Measurements from ENCODE around the gene EXOC4.

The EXOC4 gene

GRCh38 chr7:133593561-133593960, 340.7 kb downstream of the EXOC4 start:
- Histone ChIP-seq H3K23ac (ENCODE audit: low read depth, low read length, poor library complexity) (no peak overlapping the region), H2BK15ac (ENCODE audit: low read length) (no peak overlapping the region), H2BK120ac (ENCODE audit: low read depth, low read length) (no peak overlapping the region), H3K4ac (ENCODE audit: low read length) (no peak overlapping the region), H2BK5ac (ENCODE audit: low read length) (no peak overlapping the region), H3K4me3 (ENCODE audit: low read length in 2 of 2) (no peak overlapping the region), H2AFZ (ENCODE audit: low read length) (no peak overlapping the region), H3K4me1 (ENCODE audit: control insufficient read depth in 2 of 2, insufficient read depth in 1 of 2, low read depth in 1 of 2, low read length in 2 of 2) (no peaks in the 10 kb centered on the region), H3K9me3 (replicated peaks in 1 of 2; ENCODE audit: control insufficient read depth in 2 of 2, insufficient read depth in 1 of 2, low read depth in 1 of 2, low read length in 2 of 2) (no peaks in the 10 kb centered on the region), H2AK5ac (ENCODE audit: low read depth, low read length) (no peak overlapping the region), H3K9ac (ENCODE audit: low read depth, low read length, poor library complexity) (no peak overlapping the region), H3K79me1 (ENCODE audit: low read depth, low read length) (no peaks in the 10 kb centered on the region), H4K91ac (ENCODE audit: low read depth, low read length, poor library complexity) (no peak overlapping the region), H3K4me2 (ENCODE audit: insufficient read depth, low read length, poor library complexity, severe bottlenecking) (no peak overlapping the region), H3K18ac (ENCODE audit: low read length) (no peak overlapping the region), H4K8ac (ENCODE audit: low read depth, low read length) (no peak overlapping the region), H3K14ac (ENCODE audit: low read length) (no peak overlapping the region), H3K27me3 (ENCODE audit: control insufficient read depth in 3 of 3, insufficient read depth in 3 of 3, low read depth in 1 of 3, low read length in 3 of 3) (no peaks in the 10 kb centered on the region), H3K27ac (replicated peaks; ENCODE audit: low read length) (no peak overlapping the region), H3K36me3 (replicated peaks in 1 of 2; ENCODE audit: control insufficient read depth in 2 of 2, insufficient read depth in 2 of 2, low read length in 2 of 2) (no peaks in the 10 kb centered on the region), H2BK12ac (ENCODE audit: low read length) (no peak overlapping the region)
- no peak for DNase-seq (ENCODE audit: low spot score)

- no peaks in the 10 kb centered on the region for H3K27me3 ChIP-seq (ENCODE audit: control insufficient read depth in 3 of 3, insufficient read depth in 3 of 3, low read depth in 1 of 3, low read length in 3 of 3)
- no peak overlapping the region for H2BK12ac ChIP-seq (ENCODE audit: low read length)
- H2BK15ac ChIP-seq (ENCODE audit: low read length) = no peak overlapping the region
- H2BK5ac ChIP-seq (ENCODE audit: low read length) = no peak overlapping the region
- H4K91ac ChIP-seq (ENCODE audit: low read depth, low read length, poor library complexity) = no peak overlapping the region
- H4K8ac ChIP-seq (ENCODE audit: low read depth, low read length) = no peak overlapping the region
- H3K14ac ChIP-seq (ENCODE audit: low read length) = no peak overlapping the region
- no peak overlapping the region for H2BK120ac ChIP-seq (ENCODE audit: low read depth, low read length)
- H3K4ac ChIP-seq (ENCODE audit: low read length) = no peak overlapping the region
- no peak overlapping the region for H3K23ac ChIP-seq (ENCODE audit: low read depth, low read length, poor library complexity)
- DNase-seq (ENCODE audit: low spot score) = no peak
- WGBS, 2 donors (ENCODE audit: extremely low coverage in 2 of 2, insufficient read length in 2 of 2, insufficient replicate concordance in 1 of 2) = no CpG with 5 or more reads among the region's 2 CpGs
- no peak overlapping the region for H3K18ac ChIP-seq (ENCODE audit: low read length)
- no peak overlapping the region for H3K4me3 ChIP-seq (ENCODE audit: low read length in 2 of 2)
- H2AK5ac ChIP-seq (ENCODE audit: low read depth, low read length) = no peak overlapping the region
- no peaks in the 10 kb centered on the region for H3K36me3 ChIP-seq (replicated peaks in 1 of 2; ENCODE audit: control insufficient read depth in 2 of 2, insufficient read depth in 2 of 2, low read length in 2 of 2)
- H3K4me1 ChIP-seq (ENCODE audit: control insufficient read depth in 2 of 2, insufficient read depth in 1 of 2, low read depth in 1 of 2, low read length in 2 of 2) = no peaks in the 10 kb centered on the region
- H3K9me3 ChIP-seq (replicated peaks in 1 of 2; ENCODE audit: control insufficient read depth in 2 of 2, insufficient read depth in 1 of 2, low read depth in 1 of 2, low read length in 2 of 2) = no peaks in the 10 kb centered on the region
- no peak overlapping the region for H3K4me2 ChIP-seq (ENCODE audit: insufficient read depth, low read length, poor library complexity, severe bottlenecking)
- H3K27ac ChIP-seq (replicated peaks; ENCODE audit: low read length) = no peak overlapping the region
- H3K79me1 ChIP-seq (ENCODE audit: low read depth, low read length) = no peaks in the 10 kb centered on the region
- H2AFZ ChIP-seq (ENCODE audit: low read length) = no peak overlapping the region
- H3K9ac ChIP-seq (ENCODE audit: low read depth, low read length, poor library complexity) = no peak overlapping the region
Observed at GRCh38 chr7:133601617-133602016, 348.7 kb downstream of the EXOC4 start.

- H2AFZ ChIP-seq (ENCODE audit: low read length) = no peak overlapping the region
- no peak overlapping the region for H3K4me3 ChIP-seq (ENCODE audit: low read length in 2 of 2)
- no peak overlapping the region for H2BK5ac ChIP-seq (ENCODE audit: low read length)
- H3K18ac ChIP-seq (ENCODE audit: low read length) = no peak overlapping the region
- no peaks in the 10 kb centered on the region for H3K79me1 ChIP-seq (ENCODE audit: low read depth, low read length)
- H3K27ac ChIP-seq (replicated peaks; ENCODE audit: low read length) = no peak overlapping the region
- no peak overlapping the region for H3K9ac ChIP-seq (ENCODE audit: low read depth, low read length, poor library complexity)
- no peak overlapping the region for H2BK15ac ChIP-seq (ENCODE audit: low read length)
- no peaks in the 10 kb centered on the region for H3K36me3 ChIP-seq (replicated peaks in 1 of 2; ENCODE audit: control insufficient read depth in 2 of 2, insufficient read depth in 2 of 2, low read length in 2 of 2)
- no peak overlapping the region for H2AK5ac ChIP-seq (ENCODE audit: low read depth, low read length)
- H3K14ac ChIP-seq (ENCODE audit: low read length) = no peak overlapping the region
- H4K91ac ChIP-seq (ENCODE audit: low read depth, low read length, poor library complexity) = no peak overlapping the region
- no peak overlapping the region for H3K23ac ChIP-seq (ENCODE audit: low read depth, low read length, poor library complexity)
- no peaks in the 10 kb centered on the region for H3K9me3 ChIP-seq (replicated peaks in 1 of 2; ENCODE audit: control insufficient read depth in 2 of 2, insufficient read depth in 1 of 2, low read depth in 1 of 2, low read length in 2 of 2)
- no peak overlapping the region for H2BK12ac ChIP-seq (ENCODE audit: low read length)
- no peak overlapping the region for H4K8ac ChIP-seq (ENCODE audit: low read depth, low read length)
- H3K4me2 ChIP-seq (ENCODE audit: insufficient read depth, low read length, poor library complexity, severe bottlenecking) = no peak overlapping the region
- H3K4ac ChIP-seq (ENCODE audit: low read length) = no peak overlapping the region
- H3K27me3 ChIP-seq (ENCODE audit: control insufficient read depth in 3 of 3, insufficient read depth in 3 of 3, low read depth in 1 of 3, low read length in 3 of 3) = no peaks in the 10 kb centered on the region
- WGBS, 2 donors (ENCODE audit: extremely low coverage in 2 of 2, insufficient read length in 2 of 2, insufficient replicate concordance in 1 of 2) = no CpG with 5 or more reads among the region's 4 CpGs
- H3K4me1 ChIP-seq (ENCODE audit: control insufficient read depth in 2 of 2, insufficient read depth in 1 of 2, low read depth in 1 of 2, low read length in 2 of 2) = no peaks in the 10 kb centered on the region
- DNase-seq (ENCODE audit: low spot score) = no peak
- H2BK120ac ChIP-seq (ENCODE audit: low read depth, low read length) = no peak overlapping the region
Observed at GRCh38 chr7:133602291-133602690, 349.4 kb downstream of the EXOC4 start.

GRCh38 chr7:133606991-133607390, 354.1 kb downstream of the EXOC4 start:
- H3K9me3 ChIP-seq (replicated peaks in 1 of 2; ENCODE audit: control insufficient read depth in 2 of 2, insufficient read depth in 1 of 2, low read depth in 1 of 2, low read length in 2 of 2) = no peaks in the 10 kb centered on the region
- H2AFZ ChIP-seq (ENCODE audit: low read length) = no peak overlapping the region
- no peak overlapping the region for H3K4ac ChIP-seq (ENCODE audit: low read length)
- no peak overlapping the region for H3K9ac ChIP-seq (ENCODE audit: low read depth, low read length, poor library complexity)
- no peak overlapping the region for H2BK15ac ChIP-seq (ENCODE audit: low read length)
- no peak overlapping the region for H3K18ac ChIP-seq (ENCODE audit: low read length)
- H2BK120ac ChIP-seq (ENCODE audit: low read depth, low read length) = no peak overlapping the region
- H3K23ac ChIP-seq (ENCODE audit: low read depth, low read length, poor library complexity) = no peak overlapping the region
- H3K27ac ChIP-seq (replicated peaks; ENCODE audit: low read length) = no peak overlapping the region
- no peaks in the 10 kb centered on the region for H3K79me1 ChIP-seq (ENCODE audit: low read depth, low read length)
- no peak overlapping the region for H4K8ac ChIP-seq (ENCODE audit: low read depth, low read length)
- no peak overlapping the region for H2BK5ac ChIP-seq (ENCODE audit: low read length)
- no peaks in the 10 kb centered on the region for H3K4me1 ChIP-seq (ENCODE audit: control insufficient read depth in 2 of 2, insufficient read depth in 1 of 2, low read depth in 1 of 2, low read length in 2 of 2)
- H3K4me2 ChIP-seq (ENCODE audit: insufficient read depth, low read length, poor library complexity, severe bottlenecking) = no peak overlapping the region
- H4K91ac ChIP-seq (ENCODE audit: low read depth, low read length, poor library complexity) = no peak overlapping the region
- no peak for DNase-seq (ENCODE audit: low spot score)
- WGBS, 2 donors (ENCODE audit: extremely low coverage in 2 of 2, insufficient read length in 2 of 2, insufficient replicate concordance in 1 of 2) = no CpG with 5 or more reads among the region's 4 CpGs
- no peaks in the 10 kb centered on the region for H3K27me3 ChIP-seq (ENCODE audit: control insufficient read depth in 3 of 3, insufficient read depth in 3 of 3, low read depth in 1 of 3, low read length in 3 of 3)
- H3K14ac ChIP-seq (ENCODE audit: low read length) = no peak overlapping the region
- H3K4me3 ChIP-seq (ENCODE audit: low read length in 2 of 2) = no peak overlapping the region
- no peak overlapping the region for H2AK5ac ChIP-seq (ENCODE audit: low read depth, low read length)
- no peaks in the 10 kb centered on the region for H3K36me3 ChIP-seq (replicated peaks in 1 of 2; ENCODE audit: control insufficient read depth in 2 of 2, insufficient read depth in 2 of 2, low read length in 2 of 2)
- no peak overlapping the region for H2BK12ac ChIP-seq (ENCODE audit: low read length)
